ENCODE results near the gene MSRB2. TPM values are rescaled to one million over a fixed set of nuclear protein-coding genes. Genes with fewer than 3 reads are reported as not detected.

The MSRB2 gene
- total RNA-seq, 1 donor from 2014 or later: 10.8 TPM

Small RNA genes lying within 50 kb of the gene (small RNA-seq; reads per million reads assigned to genes)
- gene RF00561 (ENCODE audit: low replicate concordance): not detected

Other genes with a start within 250 kb of the MSRB2 start
- gene ARMC3, start 167.5 kb upstream of the MSRB2 start, total RNA-seq: not detected
- gene PTF1A, start 96.7 kb downstream of the MSRB2 start, total RNA-seq: not detected
- gene C10orf67, start 249.2 kb downstream of the MSRB2 start, total RNA-seq: 0.30 TPM